Measurements from ENCODE around the gene CIAO2A.
"Not testable (repeated sequence)": the region's sequence is repeated elsewhere in the genome, so short reads cannot be mapped to it uniquely, and the experiment has no call there.

CIAO2A gene

DNA sequence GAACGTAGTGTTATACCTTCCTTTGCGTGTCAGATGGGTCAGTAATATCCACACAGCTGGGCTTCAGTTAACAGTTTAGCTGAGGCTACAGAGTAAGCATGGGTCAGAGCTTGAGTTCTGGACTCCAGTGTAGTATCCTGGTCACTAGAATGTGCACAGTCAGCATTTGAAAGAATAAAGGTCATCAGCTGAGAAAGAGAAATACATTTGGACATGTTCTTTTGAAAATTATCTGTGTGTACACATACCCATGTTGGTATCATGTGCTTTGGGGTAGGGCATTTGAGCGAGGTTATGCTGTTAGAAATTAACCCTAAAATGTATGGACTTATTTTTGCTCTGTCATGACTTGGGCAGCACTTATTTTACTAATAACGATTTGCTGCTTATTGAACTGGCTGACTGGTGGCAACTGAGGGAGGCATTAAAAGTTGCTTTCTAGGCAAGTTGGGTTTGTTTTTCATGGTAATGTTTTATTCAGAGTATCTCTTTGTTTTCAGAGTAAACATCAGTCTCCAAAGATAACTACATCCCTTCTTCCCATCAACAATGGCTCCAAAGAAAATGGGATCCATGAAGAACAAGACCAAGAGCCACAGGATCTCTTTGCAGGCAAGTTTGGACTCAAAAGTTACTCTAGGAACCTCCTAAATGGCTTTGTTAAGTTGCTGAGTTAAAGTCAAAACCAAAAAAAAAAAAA lies 18.6 kb upstream of the CIAO2A start:
- no peak for DNase-seq (ENCODE audit: low read depth in 2 of 2)

DNA sequence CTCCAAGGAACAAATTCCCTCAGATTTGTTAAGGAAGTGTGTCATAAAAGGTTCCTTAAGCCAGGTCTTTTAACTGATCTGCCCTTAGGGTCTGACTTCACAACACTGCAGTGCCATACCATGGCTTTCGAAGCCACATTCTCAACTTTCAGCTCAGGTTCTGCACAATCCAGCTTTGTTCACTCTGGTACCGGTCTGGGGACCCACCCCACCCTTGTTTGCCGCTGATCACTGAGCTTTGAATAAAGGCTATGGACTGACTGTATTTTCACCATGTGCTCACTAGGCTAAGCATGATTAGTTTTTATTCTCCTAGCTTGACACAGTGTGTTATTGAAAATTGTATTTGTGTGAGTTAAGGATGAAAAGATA lies 18.0 kb upstream of the CIAO2A start:
- no peak for DNase-seq (ENCODE audit: low read depth in 2 of 2)

DNA sequence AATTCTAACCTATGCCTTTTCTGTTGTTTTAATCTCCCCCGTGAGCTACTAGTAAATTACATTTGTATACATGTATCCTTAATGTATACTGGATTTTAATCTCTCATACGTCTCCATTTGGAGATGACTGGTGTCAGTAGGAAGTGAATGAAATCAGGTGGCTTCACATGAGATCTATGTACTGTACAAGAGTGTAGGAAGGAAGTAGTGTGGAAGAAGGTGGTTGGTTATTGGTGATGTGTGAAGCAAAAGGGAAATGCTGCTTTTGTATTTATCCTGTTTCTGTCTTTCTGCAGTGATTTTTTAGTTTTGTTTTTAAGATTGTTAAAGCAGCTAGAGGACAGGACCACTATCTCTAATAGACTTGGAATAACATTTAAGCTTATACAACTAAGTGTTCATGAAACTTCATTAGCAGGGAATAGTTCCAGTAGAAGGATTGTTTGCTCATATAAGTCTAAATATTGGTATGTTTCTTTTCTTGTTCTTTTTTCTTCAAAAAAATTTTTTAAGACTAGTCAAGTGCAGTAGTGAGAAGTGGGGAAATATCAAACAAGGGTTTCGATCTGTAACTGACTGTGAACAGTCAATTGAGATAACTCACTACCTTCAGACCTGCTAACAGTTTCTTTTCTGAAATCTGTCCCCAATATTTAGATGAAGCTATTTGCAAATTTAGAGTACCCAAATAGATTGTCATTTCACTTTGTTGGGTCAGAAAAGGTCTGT lies 17.5 kb upstream of the CIAO2A start:
- no peak for DNase-seq (ENCODE audit: low read depth in 2 of 2)

DNA sequence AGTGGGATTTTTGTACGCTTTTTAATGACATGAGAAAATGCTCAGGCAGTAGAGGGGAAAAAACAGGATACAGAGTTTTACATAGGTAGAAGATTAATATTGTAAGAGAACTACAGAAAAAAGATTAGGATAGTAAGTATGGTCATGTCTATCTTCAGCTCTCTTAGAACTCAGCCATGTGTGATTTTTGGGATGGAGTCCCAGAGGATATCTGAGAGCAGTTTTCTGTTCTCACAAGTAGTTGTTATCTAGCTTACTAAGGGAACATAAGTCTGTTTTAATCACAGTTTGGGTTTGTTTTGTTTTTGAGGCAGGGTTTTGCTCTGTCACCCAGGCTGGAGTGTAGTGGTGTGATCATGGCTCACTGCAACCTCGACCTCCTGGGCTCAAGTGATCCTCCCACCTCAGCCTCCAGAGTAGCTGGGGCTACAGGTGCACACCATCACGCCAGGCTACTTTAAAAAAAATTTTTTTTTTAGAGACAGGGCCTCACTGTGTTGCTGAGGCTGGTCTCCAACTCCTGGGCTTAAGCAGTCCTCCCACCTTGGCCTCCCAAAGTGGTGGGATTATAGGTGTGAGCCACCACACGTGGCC lies 16.6 kb upstream of the CIAO2A start:
- DNase-seq (ENCODE audit: low read depth in 2 of 2) = not testable (repeated sequence)

DNA sequence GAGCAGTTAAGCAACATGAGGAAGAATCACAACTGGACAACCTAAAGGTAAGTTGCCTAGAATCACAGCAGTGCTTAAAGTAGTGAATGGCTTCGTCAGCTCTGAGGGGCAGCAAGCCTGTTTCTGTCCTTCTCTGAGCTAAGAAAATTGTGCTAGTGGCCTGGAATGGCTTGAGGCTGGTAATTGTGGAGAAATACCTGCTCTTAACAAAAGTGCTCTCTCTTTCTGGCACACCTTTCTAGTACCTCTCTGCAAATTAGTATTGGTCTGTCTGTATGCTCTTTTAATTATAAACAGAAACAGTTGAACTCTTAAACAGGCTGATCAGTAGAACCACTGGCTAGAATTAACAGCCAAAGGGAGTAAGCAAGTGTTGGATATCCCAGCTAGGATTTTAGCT lies 13.7 kb upstream of the CIAO2A start:
- no peak for DNase-seq (ENCODE audit: low read depth in 2 of 2)

DNA sequence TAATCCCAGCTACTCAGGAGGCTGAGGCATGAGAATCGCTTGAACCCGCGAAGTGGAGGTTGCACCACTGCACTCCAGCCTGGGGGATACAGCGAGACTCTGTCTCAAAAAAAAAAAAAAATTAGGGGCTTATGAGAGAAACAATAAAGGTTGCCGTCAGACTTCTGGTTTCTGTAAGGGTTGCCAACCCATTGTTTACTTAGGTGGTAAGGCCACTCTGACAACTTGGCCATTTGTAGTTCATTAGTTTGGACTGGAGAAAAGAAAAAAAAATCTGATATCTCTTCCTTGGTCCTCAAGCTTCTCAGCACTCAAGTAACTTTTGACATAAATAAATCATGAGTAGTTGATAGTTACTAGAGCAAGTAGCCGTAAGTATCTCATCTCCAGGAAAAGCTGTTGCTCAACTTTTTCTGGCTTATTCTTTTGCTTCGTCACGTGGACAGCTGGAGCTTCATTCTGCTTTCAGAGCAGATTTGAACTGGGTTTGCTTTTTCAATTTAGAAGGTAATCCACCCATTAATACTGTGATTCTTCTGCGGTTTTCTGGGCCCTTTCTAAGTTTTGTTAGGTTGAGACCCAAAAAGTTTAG lies 11.6 kb upstream of the CIAO2A start:
- no peak for DNase-seq (ENCODE audit: low read depth in 2 of 2)

DNA sequence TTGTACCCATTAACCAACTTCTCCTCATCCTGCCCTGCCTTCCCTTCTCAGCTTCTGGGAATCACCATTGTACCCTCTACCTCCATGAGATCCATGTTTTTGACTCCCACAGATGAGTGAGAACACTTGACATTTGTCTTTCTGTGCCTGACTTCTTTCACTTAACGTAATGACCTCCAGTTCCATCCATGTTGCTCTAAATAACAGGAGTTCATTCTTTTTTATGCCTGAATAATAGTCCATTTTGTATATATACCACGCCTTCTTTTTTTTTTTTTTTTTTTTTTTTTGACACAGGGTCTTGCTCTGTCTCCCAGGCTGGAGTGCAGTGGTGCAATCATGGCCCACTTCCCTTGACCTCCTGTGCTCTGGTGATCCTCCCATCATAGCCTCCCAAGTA lies 8.9 kb upstream of the CIAO2A start:
- no peak for DNase-seq (ENCODE audit: low read depth in 2 of 2)

DNA sequence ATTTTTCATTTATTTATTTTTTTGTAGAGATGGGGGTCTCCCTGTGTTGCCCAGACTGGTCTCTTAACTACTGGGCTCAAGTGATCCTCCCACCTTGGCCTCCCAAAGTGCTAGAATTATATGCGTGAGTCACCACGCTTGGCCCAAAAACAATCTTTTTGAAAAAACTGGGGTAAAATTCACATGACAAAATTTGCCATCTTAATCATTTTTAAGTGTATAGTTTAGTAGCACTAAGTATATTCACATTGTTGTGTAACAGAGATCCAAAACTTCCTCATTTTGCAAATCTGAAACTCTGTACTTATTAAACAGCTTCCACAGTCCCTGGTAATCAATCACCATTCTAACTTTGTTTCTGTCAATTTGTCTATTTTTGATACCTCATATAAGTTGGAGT lies 7.3 kb upstream of the CIAO2A start:
- DNase-seq (ENCODE audit: low read depth in 2 of 2) = no peak

DNA sequence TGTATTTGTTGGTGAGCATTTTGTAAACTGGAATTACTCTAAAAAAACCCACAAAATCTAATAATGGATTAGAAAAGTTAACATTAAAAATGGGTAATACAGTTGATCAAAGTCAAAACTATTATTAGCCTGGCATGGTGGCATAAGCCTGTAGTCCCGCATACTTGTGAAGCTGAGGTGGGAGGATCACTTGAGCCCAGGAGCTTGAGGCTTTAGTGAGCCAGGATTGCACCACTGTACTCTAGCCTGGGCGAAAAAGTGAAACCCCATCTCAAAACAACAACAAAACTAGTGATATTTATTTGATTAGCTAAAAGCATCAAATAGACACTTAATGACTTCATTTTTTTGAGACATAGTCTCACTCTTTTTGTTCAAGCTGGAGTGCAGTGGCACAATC lies 5.7 kb upstream of the CIAO2A start:
- DNase-seq (ENCODE audit: low read depth in 2 of 2) = no peak

DNA sequence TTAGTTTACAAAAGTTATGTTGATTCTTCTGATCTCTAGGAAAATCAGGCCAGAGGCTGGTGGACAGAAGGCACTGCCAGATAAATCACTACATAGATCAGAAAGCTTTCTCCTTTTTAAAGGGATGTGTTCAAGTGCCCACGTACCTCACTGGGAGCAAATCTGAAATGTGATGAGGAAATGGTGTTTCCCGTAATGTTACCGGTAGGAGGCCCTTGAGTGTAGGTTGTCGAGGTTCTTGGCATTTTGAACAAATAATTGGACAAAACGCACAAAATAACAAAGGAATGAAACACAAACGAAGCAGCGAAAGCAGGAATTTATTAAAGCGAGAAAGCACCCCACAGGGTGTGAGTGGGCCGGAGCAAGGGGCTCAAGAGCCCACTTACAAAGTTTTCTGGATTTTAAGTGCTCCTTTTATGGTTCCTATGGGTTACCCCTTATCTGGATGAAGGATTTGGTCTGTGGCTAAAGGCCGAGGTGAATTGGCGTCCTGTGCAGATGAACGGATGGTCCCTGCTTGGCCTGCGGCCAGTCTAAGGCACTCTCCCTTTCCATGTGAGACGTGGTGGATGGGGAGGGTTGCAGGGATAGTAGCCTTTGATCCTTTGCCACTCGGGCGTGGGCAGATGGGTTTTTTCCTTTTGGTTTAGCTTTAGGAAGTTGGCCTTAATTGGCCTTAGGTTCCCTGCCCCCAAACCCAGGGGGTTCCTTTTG lies 3.2 kb upstream of the CIAO2A start:
- DNase-seq (ENCODE audit: low read depth in 2 of 2) = no peak

DNA sequence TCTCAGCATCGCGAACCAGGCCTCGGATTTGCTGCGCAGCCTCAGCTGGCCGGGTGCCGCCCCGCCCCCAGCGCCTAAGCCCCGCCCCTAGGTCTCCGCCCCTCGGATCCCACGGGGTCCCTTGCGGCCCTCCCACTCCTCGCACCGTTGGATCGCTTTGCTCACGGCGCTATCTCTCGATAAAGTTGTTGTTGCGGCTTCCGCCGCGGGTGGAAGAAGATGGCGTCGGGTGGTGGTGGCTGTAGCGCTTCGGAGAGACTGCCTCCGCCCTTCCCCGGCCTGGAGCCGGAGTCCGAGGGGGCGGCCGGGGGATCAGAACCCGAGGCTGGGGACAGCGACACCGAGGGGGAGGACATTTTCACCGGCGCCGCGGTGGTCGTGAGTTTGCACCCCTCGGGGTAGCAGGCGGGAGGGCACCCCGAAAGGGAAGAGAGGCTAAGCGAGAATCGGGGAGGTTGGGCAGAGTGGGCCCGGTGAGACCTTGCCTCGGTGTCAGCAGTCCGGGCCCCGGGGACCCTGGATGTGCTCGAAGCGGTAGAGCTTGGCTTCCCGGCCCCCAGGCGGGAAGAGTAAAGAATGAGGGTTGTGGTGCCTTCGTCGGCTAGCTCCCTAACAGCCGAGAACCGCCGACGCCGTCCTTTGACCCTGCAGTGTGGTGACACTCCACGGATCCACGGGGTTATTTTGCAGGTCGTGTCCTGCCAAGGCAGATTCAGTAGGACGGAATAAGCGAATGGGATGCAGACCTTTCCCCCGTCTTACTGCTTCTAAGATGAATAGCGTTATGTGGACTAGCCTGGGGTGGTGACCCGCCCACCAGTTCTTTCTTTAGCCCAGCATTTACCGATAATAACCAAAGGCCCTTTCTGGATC lies 2.4 kb upstream of the CIAO2A start, which contains the start of gene SNX1:
SNX1 (plus strand) TSS at position 188 of the 873 bp plus-strand sequence; CDS start at position 220, 32 bp downstream.
- peak; percentile 96 to 97 for DNase-seq (ENCODE audit: low read depth in 2 of 2)

DNA sequence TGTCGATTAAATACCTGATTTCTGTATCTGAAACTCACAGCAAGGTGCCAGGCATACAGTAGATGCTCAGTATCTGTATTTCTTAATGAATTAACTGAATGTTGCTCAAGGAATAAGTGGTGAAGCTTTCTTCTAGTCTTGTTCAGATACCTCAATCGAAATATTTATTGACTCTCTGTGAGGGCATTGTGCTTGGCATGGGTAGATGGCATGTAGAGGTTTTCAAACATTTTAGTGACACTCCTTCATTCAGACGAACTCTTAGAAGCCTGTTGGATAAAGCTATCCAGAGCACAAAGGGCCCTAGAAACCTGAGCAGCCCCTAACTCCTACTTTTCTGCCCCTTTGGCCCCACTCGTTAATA lies 1.8 kb upstream of the CIAO2A start:
- DNase-seq (ENCODE audit: low read depth in 2 of 2) = no peak

DNA sequence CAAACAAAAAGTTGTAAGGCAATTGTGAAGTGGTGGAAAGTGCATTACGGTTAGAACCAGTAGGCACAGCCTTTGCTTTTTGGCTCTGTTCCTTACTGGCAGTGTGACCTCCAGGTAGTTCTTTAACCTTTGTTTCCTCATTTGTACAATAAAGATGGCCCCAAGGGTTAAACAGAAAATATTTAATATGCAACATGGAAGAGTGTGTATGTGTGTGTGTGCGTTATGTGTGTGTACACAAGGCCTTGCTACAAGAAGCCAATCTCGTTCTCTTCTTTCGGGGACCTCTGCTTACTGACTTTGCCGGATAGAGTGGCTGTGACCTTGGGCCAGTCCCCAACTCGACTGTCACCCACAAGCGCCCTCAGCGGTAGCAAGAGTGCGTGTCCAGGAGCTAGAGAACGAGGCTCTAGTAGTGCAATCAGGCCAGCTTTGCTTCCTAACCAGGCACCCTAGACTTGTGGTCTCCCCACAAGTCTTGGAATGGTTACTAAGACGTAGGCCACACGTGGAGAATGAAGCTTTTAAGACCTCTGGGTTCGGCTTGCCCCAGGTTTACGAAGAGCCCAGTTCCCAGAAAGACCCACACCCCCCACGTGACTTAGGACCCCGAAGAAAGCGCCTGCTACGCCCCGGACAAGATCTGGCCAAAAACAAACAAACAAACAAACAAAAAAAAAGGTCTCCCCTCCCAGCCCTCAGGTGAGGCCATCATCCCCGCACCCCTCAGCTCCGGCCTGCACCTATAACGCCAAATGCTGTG lies 593 bp downstream of the CIAO2A start:
- DNase-seq (ENCODE audit: low read depth in 2 of 2) = peak in 1 of 2 donors; percentile 7

DNA sequence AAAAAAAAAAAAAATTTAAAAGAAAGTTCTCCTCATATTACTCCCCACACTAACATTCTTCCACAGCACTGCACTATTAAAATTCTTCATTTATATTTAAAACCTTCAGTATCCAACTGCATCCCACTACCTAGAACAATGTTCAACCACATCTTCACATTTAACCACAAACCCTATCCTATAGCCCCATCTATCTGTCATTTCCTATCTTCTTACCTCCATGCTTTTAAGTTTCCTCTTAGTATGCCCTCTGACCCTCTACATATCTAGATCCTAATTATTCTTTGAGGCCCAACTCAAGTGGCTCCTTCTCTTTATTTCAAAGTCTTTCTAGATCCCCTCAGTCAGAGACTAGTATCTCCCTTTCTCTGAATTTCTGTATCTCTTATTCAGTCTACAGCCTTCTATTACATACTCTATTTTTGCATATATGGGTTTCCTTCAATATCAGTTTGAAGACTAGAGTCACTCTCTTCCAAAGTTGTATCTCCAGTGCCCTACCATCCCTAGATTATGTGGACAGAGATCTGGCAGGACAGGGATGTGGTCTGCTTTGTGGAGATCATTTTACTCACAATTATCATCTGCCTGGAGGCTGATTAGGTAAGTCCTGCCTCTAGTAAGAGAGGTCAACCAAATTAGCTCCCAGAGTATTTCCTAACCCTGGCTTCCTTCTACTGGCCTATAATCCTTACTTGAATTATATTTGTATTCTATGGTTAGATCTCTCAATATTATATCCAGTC lies 1.4 kb downstream of the CIAO2A start:
- DNase-seq (ENCODE audit: low read depth in 2 of 2) = no peak

DNA sequence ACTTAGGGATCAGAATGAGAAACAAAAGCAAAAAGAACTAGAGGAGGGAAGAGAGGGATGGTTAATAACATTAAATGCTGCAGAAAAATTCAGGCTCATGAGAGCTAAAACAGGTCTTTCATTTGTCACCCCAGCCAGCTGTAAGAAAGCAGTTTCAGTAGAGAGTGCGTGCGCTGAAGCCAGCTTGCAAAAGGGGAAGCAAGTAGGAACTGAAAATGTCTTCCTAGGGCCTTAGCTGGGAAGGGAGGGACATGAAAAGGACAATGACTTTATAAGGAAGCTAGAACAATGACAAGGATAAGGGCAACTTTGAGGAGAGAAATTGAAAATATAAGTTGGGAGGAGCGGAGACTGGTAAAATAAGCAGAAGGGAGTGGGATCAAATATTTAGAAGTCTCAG lies 3.1 kb downstream of the CIAO2A start:
- DNase-seq (ENCODE audit: low read depth in 2 of 2) = no peak

DNA sequence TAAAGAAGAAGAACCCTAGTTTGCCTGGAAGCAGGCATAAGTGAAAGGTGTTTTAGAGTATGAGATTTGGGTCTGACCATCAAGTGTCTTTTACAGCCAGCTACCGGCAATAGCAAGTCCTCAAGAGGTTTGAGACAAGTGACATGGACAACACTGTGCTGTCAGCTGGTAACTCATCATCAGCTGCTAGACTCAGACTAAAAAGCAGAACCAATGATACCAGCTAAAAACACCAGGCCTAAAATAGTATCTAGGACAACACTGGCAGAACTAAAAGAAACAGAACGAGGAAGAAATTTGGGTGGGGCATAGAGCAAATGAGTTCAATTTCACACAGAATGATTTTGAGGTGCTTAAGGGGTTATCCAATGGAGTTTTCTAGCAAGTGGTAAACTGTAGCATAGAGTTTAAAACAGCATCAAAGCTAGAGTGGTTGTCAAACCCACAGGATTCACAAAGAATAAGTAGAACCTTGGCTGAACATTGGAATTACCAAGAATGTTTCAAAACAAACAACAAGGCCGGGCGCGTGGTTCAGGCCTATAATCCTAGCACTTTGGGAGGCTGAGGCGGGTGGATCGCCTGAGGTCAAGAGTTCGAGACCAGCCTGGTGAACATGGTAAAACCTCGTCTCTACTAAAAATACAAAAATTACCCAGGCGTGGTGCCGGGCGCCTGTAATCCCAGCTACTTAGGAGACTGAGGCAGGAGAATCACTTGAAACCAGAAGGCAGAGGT lies 3.9 kb downstream of the CIAO2A start:
- no peak for DNase-seq (ENCODE audit: low read depth in 2 of 2)

DNA sequence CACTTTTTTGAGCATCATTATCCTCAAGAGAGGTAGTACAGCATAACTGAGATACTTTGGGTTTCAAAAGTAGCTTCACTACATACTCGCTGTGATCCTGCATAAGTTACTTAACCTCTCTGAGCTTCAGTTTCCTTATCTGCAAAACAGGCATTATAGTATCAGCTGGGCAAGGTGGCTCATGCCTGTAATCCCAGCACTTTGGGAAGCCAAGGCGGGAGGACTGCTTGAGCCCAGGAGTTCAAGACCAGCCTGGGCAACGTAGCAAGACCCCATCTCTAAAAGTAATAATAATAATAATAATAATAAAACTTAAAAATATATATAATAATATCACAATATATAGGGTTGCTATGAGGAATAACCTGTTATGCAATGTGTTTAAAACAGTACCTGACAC lies 10.9 kb downstream of the CIAO2A start:
- no peak for DNase-seq (ENCODE audit: low read depth in 2 of 2)

DNA sequence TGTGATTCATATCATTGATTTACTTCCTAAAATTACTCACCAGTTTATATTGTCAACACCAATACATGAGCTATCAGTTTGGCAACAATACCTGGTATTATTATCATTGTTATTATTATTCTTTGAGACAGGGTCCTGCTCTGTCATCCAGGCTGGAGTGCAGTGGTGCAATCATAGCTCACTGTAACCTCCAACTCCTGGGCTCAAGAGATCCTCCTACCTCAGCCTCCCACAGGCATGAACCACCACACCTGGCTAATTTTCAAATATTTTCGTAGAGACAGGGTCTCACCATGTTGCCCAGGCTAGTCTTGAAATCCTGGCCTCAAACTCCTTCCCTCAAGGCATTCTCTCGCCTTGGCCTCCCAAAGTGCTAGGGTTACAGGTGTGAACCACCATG lies 20.1 kb downstream of the CIAO2A start:
- DNase-seq (ENCODE audit: low read depth in 2 of 2) = not testable (repeated sequence)

DNA sequence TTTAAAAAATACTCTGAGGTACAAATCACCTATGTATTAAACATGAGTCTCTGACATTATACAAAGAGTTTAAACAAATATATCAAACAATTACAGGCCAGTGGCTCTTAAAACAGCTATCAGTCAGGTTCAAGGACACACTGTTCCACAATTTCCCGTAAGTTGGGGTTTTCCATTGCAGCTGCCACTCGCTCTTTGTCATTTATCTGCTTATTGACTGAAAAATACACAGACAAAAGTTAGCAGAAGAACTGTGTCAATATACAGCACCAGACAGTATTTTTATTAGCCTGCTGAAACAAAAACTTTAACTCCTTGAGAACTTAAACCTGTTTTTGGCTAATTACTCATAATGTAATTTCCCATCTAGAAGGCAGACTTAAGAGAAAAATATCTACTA lies 20.8 kb downstream of the CIAO2A start:
- no peak for DNase-seq (ENCODE audit: low read depth in 2 of 2)

All from activated CD4-positive, alpha-beta T cell treated with anti-CD3 and anti-CD28 coated beads for 24 hours (primary cell).